NCI-H748 (cell line): ENCODE data around the gene SLC66A2.

Source experiments
- DNase-seq: peaks from one replicate; lab custom pipeline; 2025; ENCODE audit not compliant: unreplicated experiment; lab: John Stamatoyannopoulos, UW

Gene SLC66A2

DNA sequence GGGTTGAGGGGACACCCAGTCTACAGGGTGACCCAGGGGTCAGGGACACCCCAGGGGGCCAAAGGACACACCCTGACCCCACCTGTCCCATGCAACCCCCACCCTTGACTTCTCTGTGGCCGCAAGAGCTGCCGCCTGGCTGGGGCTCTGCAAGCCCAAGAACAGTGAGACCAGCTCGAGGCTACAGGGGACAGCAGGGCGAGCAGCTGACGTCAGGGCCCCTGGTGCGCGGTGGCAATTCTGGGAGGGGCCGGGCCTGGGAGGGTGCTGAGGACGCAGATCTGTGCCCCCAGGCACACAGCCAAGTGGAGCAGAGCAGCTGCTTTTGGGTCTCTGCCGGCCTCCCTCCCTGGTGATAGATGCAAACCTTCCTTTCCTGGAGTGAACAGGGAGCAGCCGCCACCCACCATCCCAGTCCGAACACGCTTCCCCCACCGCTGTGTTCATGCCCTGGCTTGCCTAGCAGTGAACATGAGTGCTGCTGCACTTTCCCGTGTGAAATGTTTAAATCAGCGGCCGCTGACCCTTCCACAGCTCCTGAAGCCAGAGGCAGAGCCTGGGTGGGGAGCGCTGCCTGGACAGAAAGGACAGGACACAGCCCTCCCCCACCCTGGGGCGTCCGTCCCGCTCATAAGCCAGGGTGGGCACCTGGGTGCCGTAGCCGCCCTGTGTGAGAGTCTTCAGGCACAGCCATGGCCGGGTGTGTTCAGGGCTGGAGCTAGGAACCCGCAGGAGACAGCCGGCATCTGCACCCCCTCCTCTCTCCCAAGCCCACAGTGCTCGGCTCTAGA, 46.9 kb downstream of the SLC66A2 start:
- DNase-seq: no peak

DNA sequence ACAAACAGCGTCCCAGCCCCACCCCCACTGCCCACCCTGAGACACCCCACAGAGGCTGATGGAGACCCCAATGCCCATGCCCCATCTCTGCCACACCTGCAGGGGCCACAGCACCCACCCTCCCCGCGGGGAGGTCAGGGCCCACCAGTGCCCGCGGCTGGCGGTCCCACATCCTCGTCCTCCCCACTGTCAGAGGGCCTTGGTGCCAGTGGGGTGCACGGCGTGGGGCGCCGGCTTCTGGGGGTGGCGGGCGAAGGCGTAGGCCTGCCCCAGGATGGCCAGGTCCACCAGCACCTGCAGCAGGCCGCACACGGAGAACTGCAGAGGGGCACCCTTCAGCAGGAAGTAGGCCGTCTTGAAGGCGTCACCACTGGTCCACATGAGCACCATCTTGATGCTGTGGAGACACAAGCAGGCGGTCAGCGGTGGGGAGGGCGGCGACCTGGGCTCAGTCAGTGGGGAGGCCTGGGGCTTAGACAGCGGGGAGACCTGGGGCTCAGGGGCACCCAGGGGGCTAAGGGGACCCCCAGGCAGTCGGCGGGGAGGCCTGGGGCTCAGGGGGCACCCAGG, 47.6 kb downstream of the SLC66A2 start:
- DNase-seq: no peak

DNA sequence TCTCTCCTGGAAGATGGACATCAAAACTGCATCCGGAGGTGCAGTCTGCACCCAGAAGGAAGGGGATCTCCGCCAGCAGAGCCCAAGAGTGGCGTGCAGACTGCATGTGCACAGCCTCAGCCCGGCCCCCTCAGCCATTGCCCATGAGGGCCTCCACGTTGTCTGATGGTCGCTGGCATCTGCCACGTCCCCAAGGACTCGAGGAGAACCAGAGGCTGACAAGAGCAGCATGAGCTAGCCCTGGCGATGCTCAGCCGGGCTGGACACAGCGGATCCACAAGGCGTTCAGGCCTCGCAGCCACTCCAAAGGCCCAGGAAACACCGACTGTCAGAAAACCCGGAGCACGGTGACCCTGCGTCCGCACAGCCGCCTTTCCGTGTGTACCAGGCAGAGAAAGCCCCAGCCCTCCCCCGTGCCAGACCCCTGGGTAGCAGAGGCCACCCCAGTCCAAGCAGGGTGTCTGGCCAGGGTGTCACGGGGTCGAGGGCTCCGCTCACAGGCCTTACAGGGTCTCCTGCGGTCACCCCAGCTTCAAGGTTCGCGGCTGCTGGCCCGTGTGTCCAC, 48.3 kb downstream of the SLC66A2 start:
- no peak for DNase-seq

DNA sequence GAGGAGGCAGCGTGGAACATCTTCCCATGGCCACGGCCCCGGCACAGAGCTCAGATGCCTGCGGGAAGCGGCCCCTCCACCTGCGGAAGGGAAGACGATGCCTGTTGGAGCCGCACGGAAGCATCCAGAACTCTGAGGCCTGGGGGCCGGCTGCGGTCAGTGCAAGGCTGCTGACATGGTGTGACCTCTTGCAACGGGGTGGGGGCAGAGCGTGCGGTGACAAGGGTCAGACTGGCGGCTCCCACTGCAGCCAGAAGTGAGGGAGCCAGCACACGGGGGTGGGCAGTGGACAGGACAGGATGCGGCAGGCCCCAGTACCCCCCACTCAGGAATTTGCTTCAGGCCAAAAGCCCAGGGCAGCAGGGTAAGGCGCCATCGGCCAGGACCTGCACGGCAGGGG, 48.8 kb downstream of the SLC66A2 start:
- DNase-seq: no peak

DNA sequence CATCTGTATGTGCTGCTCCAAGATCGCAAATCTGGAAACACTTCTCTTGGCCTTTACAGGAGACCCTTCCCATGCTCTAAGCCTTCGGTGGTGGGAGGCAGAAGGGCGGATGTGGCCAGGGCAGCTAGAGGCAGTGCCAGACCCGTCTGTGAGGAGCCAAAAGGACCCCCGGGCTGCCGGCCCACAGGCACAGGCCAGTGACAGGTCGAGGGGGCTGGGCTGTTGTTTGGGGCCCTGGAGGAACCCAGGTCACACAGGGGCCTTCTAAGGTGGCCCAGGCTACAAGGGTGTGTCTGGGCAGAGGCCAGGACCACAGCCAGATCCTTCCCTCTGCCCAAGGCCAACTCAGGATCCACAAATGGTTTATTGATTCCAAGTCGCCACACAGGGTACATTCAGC, 49.4 kb downstream of the SLC66A2 start:
- no peak for DNase-seq

DNA sequence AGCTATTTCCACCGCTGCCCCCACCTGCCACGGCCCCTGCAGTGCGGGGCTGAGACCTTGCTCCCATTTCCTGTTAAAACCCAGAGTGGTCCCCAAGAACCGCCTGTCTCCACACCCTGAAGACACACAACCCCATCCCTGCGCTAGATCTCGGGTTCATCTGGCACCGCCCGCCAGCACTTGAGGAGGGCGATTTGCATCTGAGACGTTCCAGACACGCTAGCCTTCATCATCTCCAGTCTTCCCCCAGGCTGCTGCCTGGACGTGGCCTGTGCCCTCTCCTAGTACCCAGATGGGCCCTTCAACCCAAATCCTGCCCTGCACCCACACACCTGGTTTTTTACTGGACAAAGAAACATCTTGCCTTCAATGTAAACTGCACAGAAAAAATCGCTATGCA, 49.8 kb downstream of the SLC66A2 start:
- no peak for DNase-seq

DNA sequence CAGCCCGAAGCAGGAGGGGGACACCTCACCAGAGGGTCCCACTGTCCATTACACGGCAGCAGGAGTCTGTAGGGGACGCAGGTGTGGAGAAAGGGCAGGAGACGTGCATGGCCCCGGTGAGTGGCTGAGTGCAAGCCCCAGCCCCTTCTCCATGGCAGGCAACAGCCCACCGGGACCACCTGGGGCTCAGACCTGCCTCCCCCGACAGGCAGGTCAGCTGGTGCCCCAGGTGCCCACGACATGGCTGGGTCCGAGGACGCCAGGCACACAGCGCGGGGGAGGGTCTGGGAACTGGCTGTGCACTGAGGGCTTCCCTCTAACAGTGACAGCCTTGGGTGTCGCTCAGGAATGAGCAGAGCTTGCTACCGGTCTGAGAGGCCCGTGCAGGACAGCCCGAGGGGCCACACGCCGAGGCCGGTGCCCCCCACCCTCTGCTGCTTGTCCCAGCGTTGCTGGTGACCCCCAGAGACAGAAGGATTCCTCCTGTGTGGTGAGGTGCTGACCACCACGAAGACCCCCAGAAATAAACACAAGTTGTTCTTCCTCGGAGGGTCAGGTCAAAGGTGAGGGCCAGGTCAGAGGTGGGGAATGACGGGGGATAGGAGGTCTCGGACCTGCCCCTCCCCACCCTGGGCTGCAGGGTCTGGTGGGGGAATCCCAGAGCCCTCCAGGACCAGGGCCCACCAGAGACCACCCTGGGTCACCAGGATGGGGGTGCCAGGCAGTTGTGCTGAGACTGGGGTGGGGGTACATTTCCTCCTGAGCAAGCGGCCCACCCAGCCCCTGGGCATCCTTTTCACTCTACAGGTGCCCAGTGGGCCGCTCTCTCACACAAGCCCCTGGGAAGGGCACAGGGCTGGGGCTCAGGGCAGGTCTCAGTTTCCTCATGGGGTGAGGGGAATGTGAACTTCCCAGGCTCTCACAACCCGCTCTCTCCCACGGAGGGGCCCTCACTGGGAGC, 50.6 kb downstream of the SLC66A2 start:
- DNase-seq: no peak

DNA sequence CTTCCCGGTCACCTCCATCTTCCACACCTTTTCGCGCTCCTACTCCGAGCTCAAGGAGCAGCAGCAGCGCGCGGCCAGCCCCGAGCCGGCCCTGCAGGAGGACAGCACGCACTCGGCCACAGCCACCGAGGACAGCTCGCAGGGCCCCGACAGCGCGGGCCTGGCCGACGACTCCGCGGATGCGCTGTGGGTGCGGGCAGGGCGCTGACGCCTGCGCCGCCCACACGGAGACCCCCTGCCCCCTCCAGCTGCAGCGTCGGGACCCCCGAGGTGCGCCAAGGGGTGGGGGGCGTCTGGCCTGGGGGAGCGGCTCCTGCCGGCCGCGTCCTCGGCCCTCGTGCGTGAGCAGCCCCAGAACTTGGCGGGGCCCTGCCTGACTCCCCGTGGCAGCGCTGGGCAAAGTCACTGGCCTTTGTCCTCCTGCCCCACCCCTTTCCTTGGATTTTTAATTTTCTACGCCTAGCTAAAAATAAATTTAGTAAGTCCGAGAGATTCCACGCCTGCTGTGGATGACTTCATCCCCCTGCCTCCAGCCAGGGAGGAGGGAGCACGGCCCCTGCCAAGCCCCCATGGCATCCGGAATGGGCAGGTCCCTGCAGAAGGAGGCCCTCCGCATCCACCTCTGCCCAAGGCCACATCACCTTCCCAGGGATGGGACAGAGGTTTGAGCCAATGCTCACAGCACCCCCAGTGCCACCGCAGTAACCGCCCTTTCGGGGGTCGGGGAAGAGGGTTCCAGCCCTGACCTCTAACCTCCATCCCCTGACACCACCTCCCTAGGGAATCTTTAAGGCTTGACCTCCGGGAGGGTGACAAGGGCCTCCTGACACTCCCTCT, 51.6 kb downstream of the SLC66A2 start:
- no peak for DNase-seq

DNA sequence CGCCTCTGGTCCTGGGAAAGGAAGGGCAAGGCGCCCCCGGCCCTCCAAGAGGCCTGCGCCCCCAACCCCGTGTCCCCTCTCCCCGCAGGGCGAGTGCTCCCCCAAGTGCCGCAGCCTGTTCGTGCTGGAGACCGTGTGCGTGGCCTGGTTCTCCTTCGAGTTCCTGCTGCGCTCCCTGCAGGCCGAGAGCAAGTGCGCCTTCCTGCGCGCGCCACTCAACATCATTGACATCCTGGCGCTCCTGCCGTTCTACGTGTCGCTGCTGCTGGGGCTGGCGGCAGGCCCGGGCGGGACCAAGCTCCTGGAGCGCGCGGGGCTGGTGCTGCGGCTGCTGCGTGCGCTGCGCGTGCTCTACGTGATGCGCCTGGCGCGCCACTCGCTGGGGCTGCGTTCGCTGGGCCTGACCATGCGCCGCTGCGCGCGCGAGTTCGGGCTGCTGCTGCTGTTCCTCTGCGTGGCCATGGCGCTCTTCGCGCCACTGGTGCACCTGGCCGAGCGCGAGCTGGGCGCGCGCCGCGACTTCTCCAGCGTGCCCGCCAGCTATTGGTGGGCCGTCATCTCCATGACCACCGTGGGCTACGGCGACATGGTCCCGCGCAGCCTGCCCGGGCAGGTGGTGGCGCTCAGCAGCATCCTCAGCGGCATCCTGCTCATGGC, 52.4 kb downstream of the SLC66A2 start:
- no peak for DNase-seq

DNA sequence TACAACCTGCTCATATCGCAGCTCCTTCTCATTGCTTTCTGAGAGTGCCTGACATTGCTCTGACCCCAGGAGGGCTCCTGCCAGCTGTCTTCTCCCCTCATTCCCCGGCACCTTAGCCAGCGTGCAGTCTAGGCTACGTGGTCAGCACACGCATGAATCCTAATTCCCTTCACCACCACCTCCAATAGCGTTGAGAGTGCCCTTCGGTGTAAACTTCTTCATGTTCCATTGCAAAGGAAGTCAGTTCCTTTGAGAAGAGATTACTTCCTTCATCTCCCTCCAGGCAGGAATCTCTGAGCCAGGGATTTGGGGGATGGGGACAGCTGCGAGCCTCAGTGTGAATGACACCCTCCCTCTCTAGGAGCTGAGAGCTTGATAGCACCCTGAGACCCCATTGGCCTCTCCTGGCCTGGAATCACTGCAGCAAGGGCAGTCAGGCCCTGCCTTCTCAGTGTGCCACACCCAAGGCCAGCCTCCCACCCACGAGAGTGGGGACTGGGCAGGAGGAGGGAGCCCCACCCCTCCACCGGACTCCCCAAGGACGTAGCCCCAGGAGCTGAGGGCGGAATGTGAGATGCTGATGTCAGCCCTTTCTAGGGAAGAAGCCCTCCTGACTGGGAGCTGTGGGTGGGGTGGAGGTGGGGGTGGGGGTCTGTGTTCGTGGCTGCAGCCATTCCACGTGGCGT, 53.4 kb downstream of the SLC66A2 start:
- DNase-seq: no peak

DNA sequence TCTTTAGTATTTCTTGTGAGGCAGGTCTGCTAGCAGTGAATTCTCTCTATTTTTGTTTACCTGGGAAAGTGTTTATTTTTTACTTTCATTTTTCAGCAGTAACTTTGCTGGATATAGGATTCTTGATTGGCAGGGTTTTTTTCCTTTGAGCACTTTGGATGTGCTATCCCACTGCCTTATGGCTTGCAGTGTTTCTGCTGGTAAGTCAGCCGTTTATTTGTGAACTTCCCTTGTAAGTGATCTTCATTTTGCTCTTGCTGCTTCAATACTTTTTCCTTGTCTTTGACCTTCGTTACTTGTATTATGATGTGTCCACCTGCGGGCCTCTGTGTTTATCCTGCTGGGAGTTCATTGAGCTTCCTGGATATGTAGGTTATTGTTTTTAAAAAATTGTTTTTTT, 54.7 kb downstream of the SLC66A2 start:
- no peak for DNase-seq

DNA sequence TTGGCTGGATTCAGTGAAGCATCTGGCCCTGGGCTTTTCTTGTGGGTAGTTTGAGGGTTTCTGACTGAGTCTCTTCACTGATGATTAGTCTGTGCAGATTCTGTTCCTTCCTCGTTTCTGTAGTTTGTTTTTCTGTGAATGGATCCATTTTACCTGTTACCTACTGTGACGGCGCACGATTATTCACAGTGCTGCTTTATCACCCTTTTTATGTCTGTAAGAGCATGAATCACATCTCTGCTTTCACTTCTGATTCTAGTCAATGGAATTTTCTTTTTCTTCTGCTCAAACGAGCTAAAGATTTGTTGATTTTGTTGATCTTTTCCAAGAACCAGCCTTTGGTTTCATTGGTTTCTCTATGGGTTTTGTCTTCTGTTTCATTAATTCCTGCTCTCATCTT, 60.8 kb downstream of the SLC66A2 start:
- no peak for DNase-seq

DNA sequence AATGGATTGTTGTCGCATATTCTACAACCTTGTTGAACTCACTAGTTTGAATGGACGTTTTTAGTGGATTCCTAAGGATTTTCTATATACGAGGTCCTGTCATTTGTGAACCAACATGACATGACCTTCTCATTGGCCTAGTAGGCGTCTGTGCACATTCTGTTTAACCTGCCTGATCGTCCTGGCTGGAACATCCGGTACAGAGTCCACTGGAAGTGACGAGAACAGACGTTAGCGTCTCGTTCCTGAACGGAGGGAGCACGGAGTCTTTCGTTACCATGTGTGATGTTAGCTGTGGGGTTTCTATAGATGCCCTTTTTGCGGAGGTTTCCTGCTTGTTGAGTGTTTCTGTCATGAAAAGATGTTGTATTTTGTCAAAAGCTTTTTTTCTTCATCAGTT, 61.9 kb downstream of the SLC66A2 start:
- no peak for DNase-seq

DNA sequence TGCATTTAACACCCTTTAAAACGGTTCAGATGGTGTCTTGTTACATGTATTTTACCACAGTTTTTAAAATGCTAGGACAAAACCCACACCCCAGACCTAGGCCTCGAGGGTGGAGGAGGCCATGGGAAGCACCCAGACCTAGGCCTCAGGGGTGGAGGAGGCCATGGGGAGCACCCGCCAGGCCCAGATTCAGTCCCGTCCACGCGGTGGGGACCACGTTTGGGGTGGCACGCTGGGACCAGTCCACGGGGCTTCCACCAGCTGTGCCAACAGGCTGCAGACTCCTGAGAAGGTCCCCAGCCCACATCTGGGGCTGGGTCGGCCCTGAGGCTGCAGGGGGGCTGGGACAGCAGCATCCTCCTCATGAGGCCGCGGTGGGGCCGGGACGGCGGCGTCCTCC, 63.4 kb downstream of the SLC66A2 start:
- no peak for DNase-seq

DNA sequence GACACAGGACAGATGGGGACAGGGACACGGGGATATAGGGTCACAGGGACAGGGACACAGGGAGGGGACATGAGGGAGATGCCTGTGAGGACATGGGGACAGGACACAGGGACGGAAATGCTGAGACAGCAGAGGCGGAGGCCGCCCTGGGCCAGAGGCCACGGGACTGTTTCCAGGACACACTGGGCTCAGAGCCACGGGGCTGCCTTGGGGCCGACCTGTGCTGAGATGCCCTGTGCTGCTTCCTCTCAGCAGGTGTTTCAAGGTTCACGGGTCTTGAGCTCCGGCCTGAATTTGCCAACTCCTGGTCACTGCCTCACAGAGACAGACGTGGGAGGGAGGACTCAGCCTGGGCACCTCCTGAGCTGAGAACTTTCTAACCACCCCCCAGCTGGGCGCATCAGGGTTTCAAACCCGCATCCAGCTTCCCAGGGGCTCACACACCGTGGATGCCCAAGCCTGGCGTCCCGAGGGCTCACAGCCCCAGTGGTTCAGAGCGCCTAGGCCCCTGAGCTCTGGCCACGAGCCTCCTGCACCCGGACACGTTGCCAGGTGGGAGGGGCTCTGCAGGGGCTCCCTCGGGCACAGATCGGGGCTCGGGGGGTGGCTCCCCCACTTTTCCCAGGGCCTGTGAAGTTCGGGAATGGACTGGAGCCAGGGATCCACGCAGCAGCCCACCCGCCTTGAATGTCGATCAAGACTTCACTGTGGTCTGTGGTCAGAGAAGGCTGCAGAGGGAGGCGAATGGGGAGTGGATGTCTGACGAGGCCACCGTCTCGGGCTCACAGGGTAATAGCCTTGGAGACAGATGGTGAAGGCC, 64.1 kb downstream of the SLC66A2 start:
- no peak for DNase-seq

DNA sequence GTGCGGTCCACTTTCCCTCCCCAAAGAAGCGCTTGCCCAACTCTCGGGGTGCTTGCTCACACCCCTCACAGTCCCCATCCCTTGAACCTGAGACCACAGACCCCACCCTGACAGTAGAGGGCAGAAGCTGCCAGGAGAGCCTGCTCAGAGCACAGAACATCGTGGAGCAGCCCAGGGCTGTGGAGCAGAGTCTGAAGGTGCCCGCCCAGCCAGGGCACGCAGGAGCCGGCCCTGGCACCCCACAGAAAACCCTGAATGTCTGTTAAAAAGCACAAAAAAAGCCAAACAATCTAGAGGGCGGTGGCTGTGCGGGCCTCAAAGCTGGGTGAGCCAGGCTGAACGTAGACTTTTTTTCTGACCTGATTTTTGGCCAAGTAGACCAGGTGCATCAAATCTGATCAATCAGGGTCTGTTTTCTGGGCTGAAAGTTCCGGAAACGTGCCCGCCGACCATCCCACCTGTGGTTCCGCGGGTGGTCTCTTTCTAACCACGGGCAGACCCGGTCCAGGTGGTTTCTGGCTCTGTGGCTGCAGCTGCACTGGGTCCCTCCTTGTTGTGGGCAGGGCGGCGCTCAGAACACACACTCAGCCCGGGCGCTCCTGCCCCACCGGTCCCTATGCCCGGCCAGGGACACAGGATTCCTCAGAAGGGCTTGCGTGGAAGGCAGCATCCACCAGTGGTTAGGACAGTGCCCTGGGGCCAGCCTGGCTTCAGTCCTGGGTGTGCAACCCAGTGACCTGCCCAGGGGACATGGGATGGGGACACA, 66.3 kb downstream of the SLC66A2 start:
- DNase-seq: no peak

DNA sequence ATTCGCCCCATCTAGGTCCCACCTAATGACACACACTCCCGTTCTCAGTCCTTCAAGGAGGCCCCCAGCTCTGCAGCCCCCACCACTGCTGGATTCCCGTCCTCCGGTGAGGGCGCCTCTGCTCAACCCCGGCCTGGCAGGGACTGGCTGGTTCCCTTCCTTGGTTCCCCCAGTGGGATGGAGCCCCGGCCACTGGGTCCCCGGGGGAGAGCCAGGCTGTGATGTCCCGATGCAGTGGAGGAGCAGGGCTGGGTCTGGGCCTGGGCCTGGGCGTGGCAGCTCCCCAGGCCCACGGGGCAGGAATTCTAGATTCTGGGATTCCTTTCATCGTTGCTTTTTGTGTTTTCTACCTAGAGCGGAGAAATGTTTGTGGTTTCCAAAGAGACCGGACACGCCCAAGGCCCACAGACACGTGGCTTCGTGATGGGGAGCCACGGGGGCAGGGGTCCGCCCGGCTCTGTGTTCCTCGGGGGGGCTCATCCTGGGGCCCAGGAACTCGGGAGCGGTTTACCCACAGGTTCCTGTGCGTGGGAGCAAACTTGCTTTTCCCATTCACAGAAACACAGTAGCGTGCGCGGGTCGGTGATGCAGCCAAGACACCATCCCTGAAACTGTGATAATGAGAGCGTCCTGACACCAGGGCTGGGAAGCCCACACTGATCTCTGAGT, 67.0 kb downstream of the SLC66A2 start:
- no peak for DNase-seq
